ENCODE data around the gene NR2F1-AS1.

DNA sequence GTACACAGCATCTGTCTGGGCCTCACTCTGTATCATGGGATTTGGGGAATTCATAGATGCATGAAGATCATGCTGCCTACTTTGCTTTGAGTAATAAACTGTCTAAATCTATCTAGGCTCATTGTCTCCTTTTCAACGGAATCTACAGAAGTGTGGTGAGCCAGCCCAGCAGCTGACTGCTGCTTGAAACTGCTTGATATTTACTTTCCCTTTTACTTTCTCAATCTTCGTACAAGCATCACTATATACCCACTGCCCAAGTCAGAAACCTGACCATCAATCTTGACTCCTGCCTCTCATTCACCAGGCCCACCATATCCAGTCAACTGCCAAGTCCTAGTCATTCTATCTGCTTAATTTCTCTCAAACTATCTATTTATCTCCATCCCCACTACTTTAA lies 142.9 kb downstream of the NR2F1-AS1 start:
- TF ChIP-seq POLR2A (IDR thresholded peaks at IDR 0.05) = no peak
- TF ChIP-seq POLR2AphosphoS5 (IDR thresholded peaks at IDR 0.05) = no peak
- TF ChIP-seq, protein P1, sequence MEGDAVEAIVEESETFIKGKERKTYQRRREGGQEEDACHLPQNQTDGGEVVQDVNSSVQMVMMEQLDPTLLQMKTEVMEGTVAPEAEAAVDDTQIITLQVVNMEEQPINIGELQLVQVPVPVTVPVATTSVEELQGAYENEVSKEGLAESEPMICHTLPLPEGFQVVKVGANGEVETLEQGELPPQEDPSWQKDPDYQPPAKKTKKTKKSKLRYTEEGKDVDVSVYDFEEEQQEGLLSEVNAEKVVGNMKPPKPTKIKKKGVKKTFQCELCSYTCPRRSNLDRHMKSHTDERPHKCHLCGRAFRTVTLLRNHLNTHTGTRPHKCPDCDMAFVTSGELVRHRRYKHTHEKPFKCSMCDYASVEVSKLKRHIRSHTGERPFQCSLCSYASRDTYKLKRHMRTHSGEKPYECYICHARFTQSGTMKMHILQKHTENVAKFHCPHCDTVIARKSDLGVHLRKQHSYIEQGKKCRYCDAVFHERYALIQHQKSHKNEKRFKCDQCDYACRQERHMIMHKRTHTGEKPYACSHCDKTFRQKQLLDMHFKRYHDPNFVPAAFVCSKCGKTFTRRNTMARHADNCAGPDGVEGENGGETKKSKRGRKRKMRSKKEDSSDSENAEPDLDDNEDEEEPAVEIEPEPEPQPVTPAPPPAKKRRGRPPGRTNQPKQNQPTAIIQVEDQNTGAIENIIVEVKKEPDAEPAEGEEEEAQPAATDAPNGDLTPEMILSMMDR (IDR thresholded peaks at IDR 0.05) = no peak

Measured in prostate gland (tissue), 2 donors.